HG03097 (cell line): ENCODE measurements around the gene TNRC6B.

Experiments
- ATAC-seq: cut with Tn5 transposase; IDR thresholded peaks from one replicate; pipeline ENCODE4 v1.9.1; 2021; ENCODE audit not compliant: unreplicated experiment, low FRiP score

The TNRC6B gene

DNA sequence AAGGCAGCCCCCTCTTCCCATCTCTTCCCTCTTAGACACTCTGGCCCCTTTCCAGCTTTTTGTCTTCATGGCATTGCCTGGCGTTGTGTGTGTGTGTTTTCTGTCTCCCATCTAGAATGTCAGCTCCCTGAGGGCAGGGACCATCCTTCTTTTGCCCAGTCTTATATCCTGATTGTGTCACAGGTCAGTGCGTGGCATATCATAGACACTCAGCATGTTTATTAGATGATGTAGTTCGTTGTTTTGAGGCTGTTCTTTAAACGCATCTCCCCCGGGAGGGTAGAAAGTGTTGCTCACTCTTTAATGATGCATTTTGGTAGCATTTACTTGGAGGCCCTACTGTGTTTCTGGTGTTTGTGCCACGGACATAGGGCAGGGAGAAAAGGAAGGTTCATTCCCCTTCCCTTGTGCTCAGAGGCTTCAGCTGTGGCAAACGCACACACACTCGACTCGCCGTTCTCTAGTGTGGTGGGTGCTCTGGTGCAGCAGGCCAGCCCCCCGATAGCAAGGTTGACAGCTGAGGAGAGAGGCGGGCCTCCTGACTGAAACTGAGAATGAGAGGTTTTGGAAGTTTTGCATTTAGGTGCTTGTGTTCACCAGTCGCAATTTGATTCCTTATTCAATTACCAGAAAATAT, 60.2 kb downstream of the TNRC6B start:
- no peak for ATAC-seq

GRCh38 chr22:40238425-40239344, 61.0 kb downstream of the TNRC6B start:
- ATAC-seq: no peak

- no peak for ATAC-seq
Measured at GRCh38 chr22:40239345-40239683, 61.6 kb downstream of the TNRC6B start.

- no peak for ATAC-seq
Measured at GRCh38 chr22:40240160-40240559, 62.4 kb downstream of the TNRC6B start.

- ATAC-seq: no peak
Measured at GRCh38 chr22:40240686-40241085, 63.0 kb downstream of the TNRC6B start.

- ATAC-seq: no peak
Measured at GRCh38 chr22:40241200-40241763, 63.6 kb downstream of the TNRC6B start.

- no peak for ATAC-seq
Measured at GRCh38 chr22:40243891-40244290, 66.2 kb downstream of the TNRC6B start.

DNA sequence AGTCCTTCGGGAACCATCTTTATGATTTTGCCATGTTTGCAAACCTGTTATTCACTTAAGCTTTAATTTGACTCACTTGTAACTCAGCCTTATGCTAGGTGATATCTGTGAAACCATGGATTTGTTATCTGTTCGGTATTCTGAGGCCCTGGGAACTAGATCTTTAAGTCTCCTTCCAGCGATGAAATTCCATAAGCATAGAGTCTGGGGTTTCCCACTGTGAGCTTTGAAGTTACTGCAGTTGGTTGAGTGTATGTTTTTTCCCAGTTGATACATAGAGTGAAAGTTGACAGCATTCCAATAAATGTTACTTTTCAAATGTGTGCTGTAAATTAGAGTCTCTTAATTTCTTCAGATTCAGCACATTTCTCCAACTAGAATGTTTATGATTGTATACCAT, 66.9 kb downstream of the TNRC6B start:
- ATAC-seq: no peak

GRCh38 chr22:40247976-40248375, 70.3 kb downstream of the TNRC6B start:
- ATAC-seq: no peak

GRCh38 chr22:40249286-40249685, 71.6 kb downstream of the TNRC6B start:
- no peak for ATAC-seq

DNA sequence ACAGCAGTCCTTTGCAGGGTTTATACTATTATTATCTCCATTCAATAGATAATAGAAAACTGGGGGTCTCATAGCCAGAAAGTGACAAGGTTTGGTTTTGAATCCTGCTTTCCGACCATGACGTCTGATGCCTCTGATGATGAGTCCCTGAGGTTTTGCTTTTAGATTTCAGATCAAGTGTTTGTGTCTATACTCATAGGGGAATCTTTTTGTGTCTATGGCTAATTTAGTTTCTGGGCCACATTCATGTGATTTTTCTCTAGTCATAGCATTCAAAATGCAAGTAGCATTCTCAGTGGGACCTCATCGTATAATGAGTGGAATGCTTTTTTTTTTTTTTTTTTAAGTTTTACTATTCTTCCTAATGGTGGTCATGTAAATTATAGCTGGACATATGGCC, 72.9 kb downstream of the TNRC6B start:
- no peak for ATAC-seq

GRCh38 chr22:40251106-40251505, 73.4 kb downstream of the TNRC6B start:
- ATAC-seq: no peak

GRCh38 chr22:40252146-40252545, 74.4 kb downstream of the TNRC6B start:
- no peak for ATAC-seq

DNA sequence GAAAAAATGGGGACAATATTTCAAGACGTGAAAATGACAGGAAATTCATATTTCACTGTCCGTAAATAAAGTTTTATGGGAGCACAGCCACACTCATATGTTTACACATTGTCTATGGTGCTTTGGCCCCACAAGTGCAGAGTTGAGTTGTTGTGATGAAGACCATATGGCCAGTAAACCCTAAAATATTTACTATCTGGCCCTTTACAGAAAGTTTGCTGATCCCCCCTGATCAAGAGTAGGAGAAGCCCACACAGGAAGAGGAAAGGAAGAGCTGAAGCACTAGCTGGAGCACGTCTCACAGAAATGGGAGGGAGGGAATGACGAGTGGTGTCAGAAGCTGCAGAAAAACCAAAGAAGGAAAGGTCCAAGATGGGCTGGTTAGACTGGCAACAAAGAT, 78.8 kb downstream of the TNRC6B start:
- no peak for ATAC-seq

DNA sequence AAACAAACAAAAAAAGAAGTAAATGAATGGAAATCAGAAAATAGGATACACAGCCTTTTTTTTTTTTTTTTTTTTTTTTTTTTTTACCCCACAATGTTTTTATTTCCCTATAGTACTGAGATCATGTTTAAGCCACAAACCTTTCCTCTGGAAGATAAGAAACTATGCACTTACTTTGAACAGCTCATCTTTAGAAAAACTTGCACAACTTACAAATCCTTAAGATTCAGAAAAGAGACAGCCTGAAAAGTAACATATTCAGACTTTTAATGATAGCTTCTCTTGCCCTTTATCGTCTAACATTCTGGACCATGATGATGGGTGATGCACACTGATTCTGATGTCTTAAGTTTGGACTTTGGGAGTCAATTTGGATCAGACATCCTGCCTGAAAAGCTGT, 80.3 kb downstream of the TNRC6B start:
- no peak for ATAC-seq

GRCh38 chr22:40258501-40258915, 80.8 kb downstream of the TNRC6B start:
- no peak for ATAC-seq

GRCh38 chr22:40261783-40262182, 84.1 kb downstream of the TNRC6B start:
- ATAC-seq: no peak

DNA sequence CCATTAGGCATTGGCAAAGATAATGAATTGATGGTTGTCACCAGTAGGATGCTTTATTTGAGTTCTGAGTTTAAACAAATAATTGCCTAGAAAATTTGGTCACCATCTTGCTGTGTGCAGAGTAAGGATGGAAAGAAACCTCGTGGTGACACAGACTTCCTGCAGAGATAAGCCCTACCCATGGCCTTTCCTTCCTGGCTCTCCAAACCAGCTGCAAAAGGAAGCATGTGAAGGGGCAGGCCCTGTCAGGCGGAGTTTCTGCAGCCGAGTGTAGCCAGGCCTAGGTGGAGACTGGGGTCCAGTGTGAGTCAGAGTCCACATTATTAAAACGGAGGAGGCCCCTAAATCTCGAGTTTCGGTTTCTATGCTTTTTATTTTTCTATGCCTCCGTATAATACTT, 85.5 kb downstream of the TNRC6B start:
- no peak for ATAC-seq

DNA sequence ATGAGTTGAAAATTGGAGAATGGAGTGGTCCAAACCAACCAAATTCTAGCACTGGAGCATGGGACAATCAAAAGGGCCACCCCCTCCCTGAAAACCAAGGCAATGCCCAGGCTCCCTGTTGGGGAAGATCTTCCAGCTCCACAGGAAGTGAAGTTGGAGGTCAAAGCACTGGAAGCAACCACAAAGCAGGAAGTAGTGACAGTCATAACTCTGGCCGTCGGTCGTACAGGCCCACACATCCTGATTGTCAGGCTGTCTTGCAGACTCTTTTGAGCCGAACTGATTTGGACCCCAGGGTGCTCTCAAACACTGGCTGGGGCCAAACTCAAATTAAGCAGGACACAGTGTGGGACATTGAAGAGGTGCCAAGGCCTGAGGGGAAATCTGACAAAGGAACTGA, 88.1 kb downstream of the TNRC6B start:
- ATAC-seq: no peak

DNA sequence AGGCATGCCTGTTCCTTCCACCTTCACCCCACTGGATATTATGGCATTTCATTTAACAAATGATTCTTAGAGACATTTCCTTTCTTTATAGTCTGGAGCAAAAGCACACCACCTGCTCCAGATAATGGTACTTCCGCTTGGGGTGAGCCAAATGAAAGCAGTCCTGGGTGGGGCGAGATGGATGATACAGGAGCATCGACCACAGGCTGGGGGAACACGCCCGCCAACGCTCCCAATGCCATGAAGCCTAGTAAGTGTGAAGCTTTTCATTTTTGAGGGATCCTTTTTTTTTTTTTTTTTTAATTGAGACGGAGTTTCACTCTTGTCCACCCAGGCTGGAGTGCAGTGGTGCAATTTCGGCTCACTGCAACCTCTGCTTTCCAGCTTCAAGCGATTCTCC, 92.3 kb downstream of the TNRC6B start:
- no peak for ATAC-seq

GRCh38 chr22:40270748-40271373, 93.1 kb downstream of the TNRC6B start:
- no peak for ATAC-seq
